ENCODE data around the gene SMPD4.
A peak's percentile ranks its signal among the peaks of the same experiment; 100 is the strongest.
"Not testable (repeated sequence)": the region's sequence is repeated elsewhere in the genome, so short reads cannot be mapped to it uniquely, and the experiment has no call there.

SMPD4 gene

DNA sequence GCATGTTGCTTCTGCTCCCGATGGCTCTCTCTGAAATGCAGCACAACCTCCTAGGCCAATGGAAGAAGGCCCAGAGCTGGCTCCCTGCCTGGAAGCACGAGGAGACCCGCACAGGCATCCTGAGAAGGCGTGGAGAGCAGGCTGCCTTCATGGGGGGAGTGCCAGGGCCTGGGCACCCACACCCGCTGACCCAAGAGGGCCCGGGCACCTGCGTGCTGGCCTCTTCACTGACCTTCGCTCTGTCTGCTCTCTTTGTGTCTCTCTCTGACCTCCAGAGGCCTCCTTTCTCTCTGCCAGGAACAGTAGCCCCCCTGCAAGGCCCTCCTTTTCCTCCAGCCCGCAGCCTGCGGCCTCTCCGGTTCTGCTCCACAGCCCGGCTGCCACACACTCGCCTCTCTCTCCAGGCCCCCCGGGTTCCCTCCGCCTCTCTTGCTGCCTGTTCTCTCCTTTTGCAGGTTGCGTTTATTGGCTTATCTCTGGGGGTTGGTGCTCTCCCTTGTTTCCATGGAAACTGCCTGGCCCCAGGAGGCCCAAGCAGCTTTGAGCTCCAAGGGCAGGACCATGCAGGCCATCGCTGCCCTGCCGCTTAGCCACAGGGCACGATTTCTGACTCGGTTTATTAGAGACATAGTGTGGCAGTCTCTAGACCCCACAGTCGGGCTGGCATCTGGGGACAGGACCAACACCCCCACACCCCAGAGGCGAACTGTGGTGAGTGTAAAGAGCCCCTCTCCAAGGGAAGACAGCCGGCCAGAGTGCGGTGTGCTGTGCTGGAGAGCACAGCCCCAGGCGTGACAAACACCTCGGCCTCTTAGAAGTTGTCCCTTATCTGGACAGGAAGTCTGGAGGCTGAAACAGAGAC lies 2.3 kb upstream of the SMPD4 start:
- no peak for DNase-seq (ENCODE audit: extremely low read depth, low read depth)
- TF ChIP-seq, protein P1, sequence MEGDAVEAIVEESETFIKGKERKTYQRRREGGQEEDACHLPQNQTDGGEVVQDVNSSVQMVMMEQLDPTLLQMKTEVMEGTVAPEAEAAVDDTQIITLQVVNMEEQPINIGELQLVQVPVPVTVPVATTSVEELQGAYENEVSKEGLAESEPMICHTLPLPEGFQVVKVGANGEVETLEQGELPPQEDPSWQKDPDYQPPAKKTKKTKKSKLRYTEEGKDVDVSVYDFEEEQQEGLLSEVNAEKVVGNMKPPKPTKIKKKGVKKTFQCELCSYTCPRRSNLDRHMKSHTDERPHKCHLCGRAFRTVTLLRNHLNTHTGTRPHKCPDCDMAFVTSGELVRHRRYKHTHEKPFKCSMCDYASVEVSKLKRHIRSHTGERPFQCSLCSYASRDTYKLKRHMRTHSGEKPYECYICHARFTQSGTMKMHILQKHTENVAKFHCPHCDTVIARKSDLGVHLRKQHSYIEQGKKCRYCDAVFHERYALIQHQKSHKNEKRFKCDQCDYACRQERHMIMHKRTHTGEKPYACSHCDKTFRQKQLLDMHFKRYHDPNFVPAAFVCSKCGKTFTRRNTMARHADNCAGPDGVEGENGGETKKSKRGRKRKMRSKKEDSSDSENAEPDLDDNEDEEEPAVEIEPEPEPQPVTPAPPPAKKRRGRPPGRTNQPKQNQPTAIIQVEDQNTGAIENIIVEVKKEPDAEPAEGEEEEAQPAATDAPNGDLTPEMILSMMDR (IDR thresholded peaks at IDR 0.05; ENCODE audit: low read depth, low read length), result no peak

DNA sequence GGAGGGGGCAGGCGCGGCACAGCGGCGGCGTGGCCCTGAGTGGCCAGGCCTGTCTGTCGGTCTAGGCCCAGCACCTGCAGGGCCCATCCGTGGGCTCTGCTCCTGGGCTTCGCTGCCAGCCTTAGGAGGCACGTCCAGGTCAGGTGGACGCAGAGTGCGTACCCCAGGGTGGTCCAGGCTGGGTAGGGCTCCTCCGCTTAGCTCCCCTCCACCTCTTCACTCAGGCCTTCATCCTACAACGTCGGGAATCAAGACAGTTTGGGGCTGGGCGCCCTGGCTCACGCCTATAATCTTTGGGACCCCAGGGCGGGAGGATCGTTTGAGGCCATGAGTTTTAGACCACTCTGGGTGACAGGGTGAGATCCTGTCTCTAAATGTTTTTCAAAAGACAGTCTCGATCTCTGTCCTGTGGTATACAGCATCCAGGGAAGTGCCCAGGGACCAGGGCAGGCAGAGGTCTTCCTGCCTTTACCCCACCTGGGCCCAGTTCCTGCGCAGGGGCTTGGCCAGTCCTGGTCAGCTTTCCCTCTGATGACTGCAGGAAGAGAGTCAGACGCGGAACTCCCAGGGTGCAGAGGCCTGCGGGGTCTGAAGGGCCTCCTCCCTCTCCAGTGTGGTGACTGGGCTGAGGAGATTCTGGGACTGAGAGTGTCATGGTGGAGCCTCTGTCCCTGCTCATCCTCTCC lies 1.6 kb upstream of the SMPD4 start:
- not testable (repeated sequence) for DNase-seq (ENCODE audit: extremely low read depth, low read depth)

DNA sequence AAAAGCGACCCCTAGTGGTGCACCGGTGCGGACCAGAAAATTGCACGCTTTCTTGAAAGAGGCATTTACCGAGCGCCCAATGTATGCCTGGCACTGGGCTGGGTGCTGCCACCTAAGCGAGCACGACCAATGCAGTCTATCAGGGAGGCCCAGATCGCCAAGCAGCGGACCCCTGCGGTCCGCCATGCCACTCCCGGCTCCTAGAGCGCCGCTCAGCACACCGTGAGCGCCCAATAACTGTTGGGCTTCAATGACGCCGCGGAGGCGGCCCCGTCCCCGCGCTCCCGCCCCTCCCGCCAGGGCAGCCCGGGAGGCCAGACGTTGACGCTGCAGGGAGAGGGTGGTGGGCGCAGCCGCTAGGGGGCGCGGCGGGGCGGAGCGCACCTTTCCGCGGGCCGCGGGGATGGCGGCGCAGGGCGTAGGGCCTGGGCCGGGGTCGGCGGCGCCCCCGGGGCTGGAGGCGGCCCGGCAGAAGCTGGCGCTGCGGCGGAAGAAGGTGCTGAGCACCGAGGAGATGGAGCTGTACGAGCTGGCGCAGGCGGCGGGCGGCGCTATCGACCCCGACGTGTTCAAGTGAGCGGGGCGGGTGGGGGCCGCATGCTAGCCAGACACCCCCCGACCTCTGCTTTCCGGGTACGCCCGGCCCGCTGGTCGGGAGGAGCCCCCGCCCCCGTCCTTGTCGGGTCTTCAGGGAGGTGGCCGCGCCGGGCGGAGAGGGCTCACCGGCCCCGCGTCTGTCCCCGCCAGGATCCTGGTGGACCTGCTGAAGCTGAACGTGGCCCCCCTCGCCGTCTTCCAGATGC lies 679 bp upstream of the SMPD4 start, which contains the start of gene MZT2B:
MZT2B (plus strand) TSS at position 383 of the 803 bp plus-strand sequence; CDS start at position 404, 21 bp downstream.
- DNase-seq (ENCODE audit: extremely low read depth, low read depth), result peak; percentile 49
- TF ChIP-seq, protein P1 (IDR thresholded peaks at IDR 0.05; ENCODE audit: low read depth, low read length), result peak; percentile 27

DNA sequence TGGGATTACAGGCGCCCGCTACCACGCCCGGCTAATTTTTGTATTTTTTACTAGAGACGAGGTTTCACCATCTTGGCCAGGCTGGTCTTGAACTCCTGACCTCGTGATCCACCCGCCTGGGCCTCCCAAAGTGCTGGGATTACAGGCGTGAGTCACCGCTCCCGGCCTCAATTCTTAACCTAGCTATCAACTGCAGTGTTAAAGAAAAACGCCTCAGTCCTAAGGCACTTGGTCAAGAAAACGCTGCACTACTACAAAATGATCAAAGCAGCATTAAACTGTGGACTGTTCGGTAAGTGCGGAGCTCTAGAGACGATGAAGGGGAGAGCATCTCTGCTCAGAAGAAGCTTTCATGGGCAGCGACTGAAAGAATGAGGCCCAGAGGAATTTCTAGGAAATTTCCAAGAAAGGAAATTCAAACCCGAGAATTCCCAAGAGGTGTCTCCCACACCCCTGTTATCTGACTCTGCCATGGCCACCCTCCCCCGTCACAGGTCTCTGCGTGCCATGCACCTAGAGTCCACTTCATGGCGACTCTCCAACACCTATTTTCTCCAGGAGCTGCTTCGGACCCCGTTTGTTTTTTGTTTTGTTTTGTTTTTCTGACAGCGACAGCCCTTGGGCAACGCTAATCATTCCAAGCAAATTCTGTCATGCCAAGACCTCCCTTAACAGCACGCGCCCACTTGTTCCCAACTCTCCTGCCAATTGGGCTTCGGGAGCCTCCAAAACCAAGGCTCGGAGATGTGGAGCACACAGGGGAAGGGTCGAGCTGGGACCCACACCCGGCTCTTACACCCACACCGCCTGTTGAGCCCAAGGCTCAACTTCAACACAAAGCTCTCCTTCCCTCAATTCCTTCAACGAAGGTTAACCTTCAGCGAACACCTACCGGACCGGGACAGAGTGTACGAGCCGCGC lies 738 bp downstream of the SMPD4 start:
- not testable (repeated sequence) for DNase-seq (ENCODE audit: extremely low read depth, low read depth)

DNA sequence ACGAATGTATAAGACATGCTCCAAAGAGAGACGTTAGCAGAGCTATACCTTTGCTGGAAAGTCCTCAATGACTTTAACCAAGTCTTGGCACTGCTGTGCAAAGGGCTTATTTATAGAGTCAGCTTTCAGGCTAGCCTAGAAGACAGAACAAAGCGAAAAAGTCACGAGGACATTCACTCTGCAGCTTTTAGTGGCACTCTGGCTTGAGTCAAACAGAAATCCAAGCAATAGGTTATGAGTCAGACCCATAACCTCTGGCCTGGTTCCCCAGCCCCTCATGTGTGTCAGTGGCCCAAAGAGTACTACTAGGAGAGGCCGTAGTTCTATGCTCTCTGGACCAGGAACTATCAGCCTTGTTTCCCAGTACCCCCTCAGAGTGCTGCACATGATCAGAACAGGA lies 6.5 kb downstream of the SMPD4 start:
- DNase-seq (ENCODE audit: extremely low read depth, low read depth), result not testable (repeated sequence)

DNA sequence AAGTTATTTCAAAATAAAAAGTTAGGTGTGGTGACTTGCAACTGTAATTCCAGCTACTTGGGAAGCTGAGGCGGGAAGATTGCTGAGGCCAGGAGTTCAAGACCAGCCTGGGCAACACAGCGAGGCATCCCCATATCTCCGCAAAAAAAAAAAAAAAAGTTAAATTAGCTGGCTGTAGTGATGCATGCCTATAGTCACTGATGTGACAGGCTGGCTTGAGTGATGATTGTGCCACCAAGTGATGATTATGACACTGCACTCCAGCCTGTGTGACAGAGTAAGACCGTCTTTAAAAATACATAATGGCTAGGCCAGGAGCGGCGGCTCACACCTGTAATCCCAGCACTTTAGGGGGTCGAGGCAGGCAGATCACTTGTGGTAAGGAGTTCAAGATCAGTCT lies 11.5 kb downstream of the SMPD4 start:
- TF ChIP-seq, protein P1 (IDR thresholded peaks at IDR 0.05; ENCODE audit: low read depth, low read length), result no peak
- no peak for DNase-seq (ENCODE audit: extremely low read depth, low read depth)

DNA sequence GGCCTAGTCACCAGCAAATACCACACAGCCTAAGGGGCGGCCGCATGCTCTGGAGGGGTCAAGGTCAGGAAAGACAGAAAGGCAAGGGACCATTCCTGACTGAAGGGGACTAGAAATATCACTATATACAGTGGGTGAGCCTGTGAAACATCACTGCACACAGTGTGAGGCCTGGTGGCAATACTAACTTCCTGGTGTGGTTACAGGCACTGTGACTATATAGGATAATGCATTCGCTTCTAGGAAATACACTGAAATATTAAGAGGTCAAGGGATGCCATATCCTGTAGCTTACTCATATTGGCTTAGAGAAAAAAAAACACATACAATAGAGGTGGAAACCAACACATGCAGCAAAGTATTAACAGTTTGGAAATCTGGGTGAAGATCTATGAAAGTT lies 12.2 kb downstream of the SMPD4 start:
- DNase-seq (ENCODE audit: extremely low read depth, low read depth), result not testable (repeated sequence)

DNA sequence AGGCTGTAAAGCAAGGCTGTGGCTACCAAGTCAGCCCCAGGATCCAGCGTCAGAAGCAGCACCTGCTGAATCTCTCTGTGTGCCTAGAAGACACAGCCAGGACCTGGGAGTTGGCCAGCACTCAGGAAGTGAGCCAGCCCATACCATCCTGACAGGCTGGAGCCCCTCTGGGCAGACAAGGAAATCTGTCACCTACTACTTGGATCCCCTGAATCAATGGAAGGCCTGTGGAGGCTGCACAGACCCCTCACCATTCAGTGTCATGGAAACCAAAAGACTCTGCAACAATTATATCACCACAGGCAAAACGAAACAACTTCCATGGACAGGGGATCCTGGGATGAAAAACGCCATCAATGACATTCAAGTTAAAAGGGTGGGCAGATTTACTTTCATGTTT lies 14.8 kb downstream of the SMPD4 start:
- DNase-seq (ENCODE audit: extremely low read depth, low read depth), result not testable (repeated sequence)

DNA sequence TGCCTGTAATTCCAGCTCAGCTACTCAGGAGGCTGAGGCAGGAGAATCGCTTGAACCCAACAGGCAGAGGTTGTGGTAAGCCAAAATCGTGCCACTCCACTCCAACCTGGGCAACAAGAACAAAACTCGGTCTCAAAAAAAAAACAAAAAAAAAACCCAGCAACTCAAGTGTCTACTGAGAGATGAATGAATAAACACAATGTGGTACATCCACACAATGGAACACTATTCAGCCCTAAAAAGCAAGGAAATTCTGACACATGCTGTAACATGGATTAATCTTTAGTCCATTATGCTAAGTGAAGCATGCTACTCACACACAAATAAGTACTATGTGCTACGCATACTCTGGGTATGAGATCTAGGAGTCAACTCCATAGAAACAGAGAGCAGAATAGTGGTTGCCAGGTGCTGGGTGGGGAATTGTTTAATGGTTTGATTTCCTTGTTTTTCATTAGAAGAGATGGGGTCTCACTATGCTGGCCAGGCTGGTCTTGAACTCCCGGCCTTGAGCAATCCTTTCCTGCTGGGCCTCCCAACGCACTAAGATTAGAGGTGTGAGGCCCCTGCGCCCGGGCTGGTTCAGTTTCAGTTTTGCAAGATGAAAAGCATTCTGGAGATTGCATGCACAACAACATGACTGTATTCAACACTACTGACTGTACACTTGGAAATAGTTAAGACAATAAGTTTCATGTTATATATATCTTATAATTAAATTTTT lies 15.9 kb downstream of the SMPD4 start:
- TF ChIP-seq, protein P1 (IDR thresholded peaks at IDR 0.05; ENCODE audit: low read depth, low read length), result no peak
- no peak for DNase-seq (ENCODE audit: extremely low read depth, low read depth)

Measured in AG09319 (cell line).